ENCODE results near the gene TCHP. TPM values are rescaled to one million over a fixed set of nuclear protein-coding genes. Genes with fewer than 3 reads are reported as not detected.

TCHP gene
- total RNA-seq, 1 experiment from 2014 or later: 28.0 TPM

GRCh38 chr12:109959411-109960093 lies 59.5 kb downstream of the TCHP start:
- Mint-ChIP-seq H3K36me3 (ENCODE audit: insufficient read depth, unreplicated experiment) (peaks cover 8% of the 10 kb centered on the region), H3K9me3 (ENCODE audit: low read depth, unreplicated experiment) (no peaks in the 10 kb centered on the region), H3K27me3 (ENCODE audit: unreplicated experiment) (no peaks in the 10 kb centered on the region), H3K4me1 (ENCODE audit: low read depth, unreplicated experiment) (no peaks in the 10 kb centered on the region), H3K27ac (ENCODE audit: unreplicated experiment) (no peak overlapping the region), H3K4me3 (ENCODE audit: low read depth, unreplicated experiment) (no peak overlapping the region)
- CTCF ChIA-PET: no interaction called here
- intact Hi-C loops (cut with micrococcal nuclease; ENCODE audit: unreplicated experiment): no loop called here
- no peak for DNase-seq
- no peak for TF ChIP-seq CTCF (IDR thresholded peaks at IDR 0.05; ENCODE audit: unreplicated experiment)
- no TSS peak for BruUV-seq (replicated peaks)

GRCh38 chr12:109961201-109961600 lies 61.1 kb downstream of the TCHP start:
- intact Hi-C loops (cut with micrococcal nuclease; ENCODE audit: unreplicated experiment): no loop called here
- no peak for TF ChIP-seq CTCF (IDR thresholded peaks at IDR 0.05; ENCODE audit: unreplicated experiment)
- H3K36me3 Mint-ChIP-seq (ENCODE audit: insufficient read depth, unreplicated experiment): peaks cover 8% of the 10 kb centered on the region
- CTCF ChIA-PET: no interaction called here
- no peaks in the 10 kb centered on the region for H3K9me3 Mint-ChIP-seq (ENCODE audit: low read depth, unreplicated experiment)
- no TSS peak for BruUV-seq (replicated peaks)
- no peak overlapping the region for H3K4me3 Mint-ChIP-seq (ENCODE audit: low read depth, unreplicated experiment)
- no peaks in the 10 kb centered on the region for H3K4me1 Mint-ChIP-seq (ENCODE audit: low read depth, unreplicated experiment)
- no peaks in the 10 kb centered on the region for H3K27me3 Mint-ChIP-seq (ENCODE audit: unreplicated experiment)
- no peak overlapping the region for H3K27ac Mint-ChIP-seq (ENCODE audit: unreplicated experiment)
- DNase-seq: no peak

- no peaks in the 10 kb centered on the region for H3K4me1 Mint-ChIP-seq (ENCODE audit: low read depth, unreplicated experiment)
- H3K9me3 Mint-ChIP-seq (ENCODE audit: low read depth, unreplicated experiment): no peaks in the 10 kb centered on the region
- intact Hi-C loops (cut with micrococcal nuclease; ENCODE audit: unreplicated experiment): no loop called here
- no peak for TF ChIP-seq CTCF (IDR thresholded peaks at IDR 0.05; ENCODE audit: unreplicated experiment)
- DNase-seq: no peak
- H3K27ac Mint-ChIP-seq (ENCODE audit: unreplicated experiment): no peak overlapping the region
- peaks cover 8% of the 10 kb centered on the region for H3K36me3 Mint-ChIP-seq (ENCODE audit: insufficient read depth, unreplicated experiment)
- no peak overlapping the region for H3K4me3 Mint-ChIP-seq (ENCODE audit: low read depth, unreplicated experiment)
- H3K27me3 Mint-ChIP-seq (ENCODE audit: unreplicated experiment): no peaks in the 10 kb centered on the region
- CTCF ChIA-PET: no interaction called here
- BruUV-seq (replicated peaks): no TSS peak
These were observed 61.5 kb downstream of the TCHP start for GRCh38 chr12:109961612-109962011.

GRCh38 chr12:109962398-109962797 lies 62.3 kb downstream of the TCHP start:
- intact Hi-C loops (cut with micrococcal nuclease; ENCODE audit: unreplicated experiment): no loop called here
- CTCF ChIA-PET: no interaction called here
- DNase-seq: no peak
- H3K27me3 Mint-ChIP-seq (ENCODE audit: unreplicated experiment): no peaks in the 10 kb centered on the region
- no peak overlapping the region for H3K4me3 Mint-ChIP-seq (ENCODE audit: low read depth, unreplicated experiment)
- peaks cover 8% of the 10 kb centered on the region for H3K36me3 Mint-ChIP-seq (ENCODE audit: insufficient read depth, unreplicated experiment)
- no TSS peak for BruUV-seq (replicated peaks)
- no peak overlapping the region for H3K27ac Mint-ChIP-seq (ENCODE audit: unreplicated experiment)
- TF ChIP-seq CTCF (IDR thresholded peaks at IDR 0.05; ENCODE audit: unreplicated experiment): no peak
- no peaks in the 10 kb centered on the region for H3K4me1 Mint-ChIP-seq (ENCODE audit: low read depth, unreplicated experiment)
- H3K9me3 Mint-ChIP-seq (ENCODE audit: low read depth, unreplicated experiment): no peaks in the 10 kb centered on the region

Measured in Calu3 (cell line).